Measurements from ENCODE around the gene MDFIC.

The MDFIC gene

GRCh38 chr7:114956702-114957101 is 34.8 kb downstream of the MDFIC start:
- no peak for DNase-seq

DNA sequence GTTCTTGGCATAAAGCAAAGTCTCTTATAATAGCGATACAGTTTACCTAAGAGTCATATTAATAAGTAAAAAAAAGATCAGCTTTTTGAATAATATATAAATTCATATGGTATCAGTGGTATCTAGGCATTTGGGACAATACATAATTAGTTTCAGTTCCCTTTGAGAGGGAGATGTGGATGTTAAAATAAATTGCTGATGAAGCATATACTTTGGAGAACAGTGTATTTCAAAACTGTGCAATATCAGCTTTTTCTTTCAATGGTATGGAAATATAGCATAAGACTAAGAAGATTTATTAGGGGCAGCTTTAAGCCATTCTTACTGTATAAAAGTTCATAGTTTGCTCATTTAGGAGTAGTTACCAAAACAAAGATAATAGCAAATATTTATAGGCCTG is 35.5 kb downstream of the MDFIC start:
- DNase-seq = no peak

GRCh38 chr7:114959931-114960330 is 38.0 kb downstream of the MDFIC start:
- no peak for DNase-seq

DNA sequence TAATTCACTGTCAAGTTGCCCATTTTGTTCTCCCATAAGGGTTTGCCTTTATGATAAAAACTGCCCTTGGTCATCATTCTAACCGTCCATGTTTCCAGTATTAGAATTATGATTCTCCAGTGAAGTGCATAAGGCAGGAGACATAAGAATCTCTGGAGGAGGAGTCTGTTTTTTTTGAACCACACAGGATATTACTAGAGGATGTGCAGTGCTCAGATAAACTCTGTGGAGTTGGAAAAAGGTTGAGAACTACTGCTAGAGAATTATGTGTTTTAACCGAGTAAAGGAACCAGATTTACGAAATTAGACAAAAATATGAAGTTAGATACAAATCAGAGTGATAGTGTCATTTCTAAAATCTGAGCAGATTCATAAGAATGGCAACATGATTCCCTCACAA is 40.5 kb downstream of the MDFIC start:
- DNase-seq = no peak

DNA sequence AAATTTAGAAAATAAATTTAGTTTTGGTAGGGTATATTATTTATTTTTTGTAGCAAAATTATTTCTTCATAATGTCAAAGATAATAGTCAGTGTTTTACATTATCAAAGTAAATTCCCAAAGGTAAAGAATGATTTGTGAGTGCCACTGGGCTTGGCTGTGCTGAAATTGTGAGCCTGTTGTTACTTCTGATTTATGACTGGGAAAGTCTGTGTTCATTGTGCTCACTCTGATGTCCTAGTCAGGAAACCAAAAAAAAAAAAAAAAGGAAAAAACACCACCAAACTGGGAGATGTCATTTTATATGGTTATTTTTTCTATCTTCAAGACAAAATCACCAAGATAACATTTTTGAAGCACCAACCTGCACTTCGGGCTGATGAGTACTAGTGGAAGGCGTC is 44.3 kb downstream of the MDFIC start:
- no peak for DNase-seq

- no peak for DNase-seq
Measured at GRCh38 chr7:114969096-114969495, 47.2 kb downstream of the MDFIC start.

DNA sequence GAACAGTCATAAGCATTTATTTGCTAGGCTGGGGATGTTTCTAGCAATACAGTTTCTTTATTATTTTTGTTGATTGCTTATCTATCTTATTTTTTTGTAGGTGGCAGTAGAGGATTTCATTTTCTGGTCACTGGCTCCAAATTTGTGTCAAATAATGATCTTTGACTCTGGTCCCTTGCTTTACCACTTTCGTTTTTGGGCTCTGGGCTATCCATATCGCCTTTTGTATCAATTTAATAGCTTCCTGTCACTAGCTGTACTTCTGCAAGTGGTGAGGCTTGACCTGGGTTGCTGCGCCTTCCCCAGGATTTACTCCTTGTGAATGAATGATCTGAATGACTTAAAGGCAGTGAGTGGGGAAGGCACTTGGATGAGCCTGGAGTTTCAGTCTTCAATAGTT is 48.4 kb downstream of the MDFIC start:
- DNase-seq = no peak

DNA sequence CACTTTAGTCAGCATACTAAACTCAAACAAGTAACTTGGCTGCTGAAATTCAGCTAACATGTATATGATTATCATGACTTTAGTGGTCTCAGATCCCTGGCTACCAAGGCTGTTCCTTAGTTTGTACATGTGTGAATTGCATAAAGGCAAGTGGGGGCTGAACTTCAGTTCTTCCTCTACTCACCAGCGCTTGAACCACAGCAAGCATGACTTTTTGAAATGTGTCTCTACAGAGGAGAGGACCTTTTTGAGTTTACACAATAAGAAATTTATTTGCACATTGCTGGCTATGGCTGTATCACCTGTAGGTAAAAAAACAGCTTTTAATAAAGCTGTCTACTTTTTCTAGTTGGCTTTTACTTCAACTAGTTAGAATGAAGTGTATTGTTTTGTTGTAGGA is 48.8 kb downstream of the MDFIC start:
- DNase-seq = no peak

DNA sequence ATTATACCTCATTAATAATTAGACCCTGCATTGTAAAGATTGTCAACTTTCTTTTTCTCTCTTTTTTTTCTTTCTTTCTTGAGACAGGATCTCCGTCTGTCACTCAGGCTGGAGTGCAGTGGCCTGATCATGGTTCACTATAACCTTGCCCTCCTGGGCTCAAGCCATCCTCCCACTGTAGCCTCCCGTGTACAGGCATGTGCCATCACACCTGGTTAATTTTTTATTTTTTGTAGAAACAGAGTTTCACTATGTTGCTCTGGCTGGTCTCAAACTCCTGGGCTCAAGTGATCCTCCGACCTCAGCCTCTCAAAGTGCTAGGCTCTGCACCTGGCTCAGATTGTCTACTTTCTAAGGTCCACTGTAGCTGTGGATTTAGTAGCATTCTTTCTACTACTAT is 50.7 kb downstream of the MDFIC start:
- no peak for DNase-seq

DNA sequence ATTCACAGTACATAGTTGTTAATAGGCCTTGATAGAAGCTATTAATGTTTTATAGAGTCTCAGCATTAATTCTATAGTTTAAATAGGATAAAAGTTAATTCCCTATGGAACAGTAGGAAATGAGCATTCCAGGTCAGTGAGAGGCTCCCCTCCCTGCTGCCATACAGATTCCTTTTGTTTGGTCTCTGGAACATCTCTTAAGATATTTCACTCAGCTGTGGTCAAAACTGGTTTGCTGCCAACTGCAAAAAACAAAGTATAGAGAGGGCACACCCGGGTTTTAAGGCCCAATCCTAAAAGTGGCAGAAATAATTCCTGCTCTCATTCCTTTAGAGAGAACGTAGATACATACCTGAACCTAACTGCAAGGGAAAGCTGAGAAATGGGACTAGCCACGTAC is 51.3 kb downstream of the MDFIC start:
- no peak for DNase-seq

DNA sequence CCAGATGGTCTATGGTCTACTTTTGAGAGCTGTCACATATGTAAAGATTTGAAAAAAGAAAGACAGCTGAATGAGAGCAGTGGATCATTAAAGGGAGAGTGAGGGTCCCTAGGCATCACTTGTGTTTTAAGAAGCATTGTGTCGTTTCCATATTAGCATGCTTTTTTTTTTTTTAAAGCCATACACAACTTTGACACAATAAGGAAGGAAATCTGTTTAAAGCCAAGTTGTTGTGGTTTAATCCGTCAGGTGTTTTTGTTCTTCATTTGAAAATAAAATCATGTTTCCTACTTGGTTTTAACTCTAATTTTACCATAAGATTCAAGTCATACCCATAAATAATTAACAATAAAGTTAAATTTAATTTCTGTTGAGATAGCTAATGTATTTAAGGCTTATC is 53.5 kb downstream of the MDFIC start:
- no peak for DNase-seq

DNA sequence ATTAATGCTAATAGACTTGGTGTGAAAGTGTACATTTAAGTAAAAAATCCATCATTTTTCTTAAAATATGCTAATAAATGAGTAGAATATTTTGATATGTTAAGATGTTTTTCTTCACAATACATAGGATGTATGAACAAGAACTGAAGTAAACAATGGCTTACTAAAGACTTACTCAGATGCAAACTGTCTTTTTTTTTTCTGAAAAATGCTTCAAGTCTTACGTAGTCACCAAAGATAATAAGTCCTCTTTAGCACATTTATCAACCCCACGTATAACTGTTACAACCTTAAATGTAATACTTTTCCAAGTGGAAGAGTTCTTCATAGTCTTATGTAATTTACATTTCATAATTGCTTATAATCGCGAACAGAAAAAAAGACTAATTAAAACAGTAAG is 54.8 kb downstream of the MDFIC start:
- no peak for DNase-seq

DNA sequence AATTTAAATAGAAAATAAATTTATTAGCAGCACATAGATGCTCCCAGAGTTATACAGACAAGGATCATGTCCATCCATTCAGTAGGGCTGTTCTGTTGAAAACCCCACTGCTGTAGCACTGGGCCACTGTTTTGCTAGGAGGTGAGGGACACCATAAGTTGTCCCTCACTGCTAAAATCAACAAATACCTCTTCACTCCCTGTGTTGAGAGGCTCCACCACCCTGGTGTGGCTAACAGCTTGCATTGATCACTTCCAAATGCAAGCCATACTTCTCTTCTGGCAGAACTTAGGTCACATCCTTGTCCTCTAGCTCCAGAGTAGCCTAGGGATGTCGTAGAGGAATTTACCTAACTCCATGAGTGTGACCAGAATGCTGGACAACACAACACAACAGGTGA is 55.4 kb downstream of the MDFIC start:
- no peak for DNase-seq

DNA sequence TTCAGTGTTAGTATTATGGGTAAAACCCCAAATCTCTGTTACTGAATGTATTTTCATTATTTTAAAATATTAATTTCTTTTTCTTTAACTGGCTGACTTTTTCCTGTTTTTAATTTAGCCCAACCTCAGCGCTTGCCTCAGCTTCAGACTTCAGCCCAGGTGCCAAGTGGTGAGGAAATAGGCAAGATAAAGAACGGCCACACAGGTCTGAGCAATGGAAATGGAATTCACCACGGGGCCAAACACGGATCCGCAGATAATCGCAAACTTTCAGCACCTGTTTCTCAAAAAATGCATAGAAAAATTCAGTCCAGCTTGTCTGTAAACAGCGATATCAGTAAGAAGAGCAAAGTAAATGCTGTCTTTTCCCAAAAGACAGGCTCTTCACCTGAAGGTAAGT is 57.5 kb downstream of the MDFIC start:
- DNase-seq = no peak

DNA sequence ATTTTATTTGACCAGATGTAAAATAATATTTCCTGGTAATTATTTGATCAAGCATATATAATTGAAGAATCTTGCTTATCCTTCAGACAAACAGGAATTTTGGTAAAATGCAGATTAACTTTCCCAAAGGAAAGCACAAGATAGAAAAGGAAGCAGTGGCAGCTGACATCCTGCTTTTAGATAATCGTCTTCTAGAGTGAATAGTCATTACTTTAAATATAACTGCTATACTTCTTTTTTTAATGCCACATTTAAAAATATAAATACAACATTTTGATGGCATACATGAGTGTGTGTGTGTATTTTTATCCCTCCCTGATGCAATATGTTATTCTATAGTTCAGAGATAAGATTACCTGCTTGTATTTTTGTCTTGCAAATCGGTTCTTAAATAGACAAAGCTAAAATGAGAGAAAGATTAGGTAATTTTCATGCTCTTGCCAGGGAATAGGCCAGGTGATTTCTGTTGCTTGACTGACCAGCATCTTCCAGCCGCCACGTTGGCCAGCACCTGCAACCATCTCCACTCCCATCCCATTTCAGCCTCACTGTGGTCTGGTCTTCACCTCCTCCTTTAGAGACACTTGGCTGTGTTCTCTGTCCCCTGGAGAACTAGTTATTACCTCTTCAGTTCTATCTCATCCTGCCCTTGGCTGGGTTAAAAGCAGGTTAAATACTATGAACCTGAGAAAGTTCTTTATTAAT is 58.1 kb downstream of the MDFIC start:
- no peak for DNase-seq

- DNase-seq = no peak
Measured at GRCh38 chr7:114981323-114981722, 59.4 kb downstream of the MDFIC start.

DNA sequence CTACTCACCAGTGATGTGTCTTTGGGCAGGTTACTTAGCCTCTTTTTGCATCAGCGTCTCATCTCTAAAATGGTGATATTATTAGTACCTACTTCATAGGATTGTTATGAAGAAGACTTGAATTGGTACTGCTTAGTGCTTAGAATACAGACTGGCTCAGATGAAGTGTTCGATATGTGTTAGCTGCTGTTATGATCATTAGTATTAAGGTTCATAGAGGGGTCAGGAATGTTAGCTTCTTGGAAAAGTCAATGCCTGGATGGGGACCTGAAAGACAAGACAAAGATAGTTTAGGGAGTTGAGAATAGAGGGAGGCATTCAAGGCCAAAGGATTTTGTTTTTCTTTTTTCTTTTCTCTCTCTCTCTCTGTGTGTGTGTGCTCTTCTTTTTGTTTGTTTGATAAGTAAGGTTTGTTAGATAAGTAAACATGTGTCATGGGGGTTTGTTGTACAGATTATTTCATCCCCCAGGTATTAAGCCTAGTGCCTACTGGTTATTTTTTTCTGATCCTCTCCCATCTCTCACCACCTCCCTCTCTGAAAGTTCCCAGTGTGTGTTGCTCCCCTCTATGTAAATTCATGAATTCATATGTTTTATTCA is 63.3 kb downstream of the MDFIC start:
- no peak for DNase-seq

DNA sequence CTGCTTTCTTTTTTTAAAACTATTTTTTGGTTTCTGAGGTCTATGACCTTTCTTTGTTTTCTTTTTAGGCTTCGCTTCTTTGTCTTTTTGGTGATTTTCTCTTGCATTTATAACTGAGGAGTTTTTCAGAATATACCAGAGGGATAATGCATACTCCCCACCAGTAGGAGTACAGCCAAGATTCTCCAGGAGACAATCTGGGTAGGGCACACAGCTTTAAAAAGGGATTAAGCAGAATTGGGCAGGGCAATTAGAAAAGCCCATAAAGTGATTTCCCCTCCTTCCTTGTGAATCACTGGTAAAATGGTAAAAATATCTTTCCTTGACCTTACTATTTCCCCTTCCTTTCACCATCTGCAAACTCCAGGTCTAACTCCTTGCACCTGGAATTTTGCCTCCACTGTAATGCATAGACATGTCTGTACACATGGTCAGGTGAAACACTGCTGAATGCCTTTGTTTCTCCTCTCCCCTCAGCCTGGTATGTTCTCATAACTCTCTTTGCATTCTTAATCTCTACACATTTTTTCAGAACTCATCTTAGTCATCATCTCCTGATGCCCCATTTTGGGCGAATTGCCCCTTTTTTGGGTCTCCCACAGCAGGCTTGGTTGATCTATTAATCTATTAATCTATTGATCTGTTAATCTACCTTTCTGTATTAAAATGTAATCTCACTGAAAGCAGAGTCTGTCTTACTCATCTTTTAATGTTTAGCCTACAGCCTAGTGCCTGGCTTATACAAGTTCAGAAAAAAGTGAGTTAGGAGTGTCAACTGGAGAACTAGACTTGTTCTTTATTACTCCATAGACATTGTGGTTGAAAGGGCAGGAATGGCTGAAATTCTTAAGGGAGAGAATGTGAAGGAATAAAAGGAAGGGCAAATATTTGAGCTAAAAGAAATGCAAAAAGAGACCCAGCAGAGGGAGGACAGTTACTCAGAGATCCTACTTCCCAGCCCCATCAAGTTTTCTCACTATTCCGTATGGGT is 64.6 kb downstream of the MDFIC start:
- DNase-seq = no peak

GRCh38 chr7:114988026-114988425 is 66.1 kb downstream of the MDFIC start:
- no peak for DNase-seq

DNA sequence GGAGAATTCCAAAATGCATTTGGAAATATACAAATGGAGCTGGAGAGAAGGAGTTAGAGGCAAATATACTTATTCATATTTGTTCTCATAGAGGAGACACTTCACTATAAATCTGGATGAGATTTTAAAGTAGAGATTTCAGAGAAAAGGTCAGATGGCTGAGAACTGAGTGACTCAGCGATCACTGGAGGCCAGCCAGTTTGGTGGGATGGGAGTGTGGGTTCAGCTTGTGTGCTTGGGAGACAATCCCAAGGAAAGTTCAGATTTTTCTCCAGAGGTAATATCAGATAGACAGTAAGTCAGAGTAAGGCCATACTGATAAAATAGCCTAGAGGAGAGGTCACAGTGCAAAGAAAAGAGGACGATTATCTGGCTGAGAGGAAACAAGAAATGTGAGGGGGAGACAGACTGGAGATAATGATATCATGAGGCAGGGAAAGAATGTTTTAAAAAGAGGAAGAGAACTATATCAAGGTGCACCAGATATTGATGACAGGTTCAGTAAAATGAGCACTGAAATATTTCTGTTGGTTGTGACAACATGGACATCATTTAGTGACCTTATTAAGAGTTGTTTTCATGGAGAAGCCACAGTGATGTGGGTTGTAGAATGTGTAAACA is 67.0 kb downstream of the MDFIC start:
- no peak for DNase-seq

DNA sequence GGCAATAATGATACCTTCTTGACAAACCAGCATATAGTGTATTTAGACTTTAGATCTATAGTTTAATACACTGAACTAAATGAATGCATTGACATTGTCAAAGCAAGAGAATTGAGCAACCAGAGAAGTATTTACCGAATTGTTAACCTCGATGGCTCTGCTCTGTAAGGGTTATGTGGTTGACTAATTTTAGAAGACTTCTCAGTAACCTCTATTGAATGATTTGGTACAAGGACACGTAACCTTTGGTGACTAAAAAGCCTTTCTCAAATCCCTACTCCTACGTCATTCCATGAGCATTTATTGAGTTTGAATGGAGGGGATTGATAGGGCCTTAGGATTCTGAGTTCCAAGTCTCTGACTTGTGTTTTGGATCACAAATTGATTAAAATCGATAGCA is 67.6 kb downstream of the MDFIC start:
- no peak for DNase-seq

DNA sequence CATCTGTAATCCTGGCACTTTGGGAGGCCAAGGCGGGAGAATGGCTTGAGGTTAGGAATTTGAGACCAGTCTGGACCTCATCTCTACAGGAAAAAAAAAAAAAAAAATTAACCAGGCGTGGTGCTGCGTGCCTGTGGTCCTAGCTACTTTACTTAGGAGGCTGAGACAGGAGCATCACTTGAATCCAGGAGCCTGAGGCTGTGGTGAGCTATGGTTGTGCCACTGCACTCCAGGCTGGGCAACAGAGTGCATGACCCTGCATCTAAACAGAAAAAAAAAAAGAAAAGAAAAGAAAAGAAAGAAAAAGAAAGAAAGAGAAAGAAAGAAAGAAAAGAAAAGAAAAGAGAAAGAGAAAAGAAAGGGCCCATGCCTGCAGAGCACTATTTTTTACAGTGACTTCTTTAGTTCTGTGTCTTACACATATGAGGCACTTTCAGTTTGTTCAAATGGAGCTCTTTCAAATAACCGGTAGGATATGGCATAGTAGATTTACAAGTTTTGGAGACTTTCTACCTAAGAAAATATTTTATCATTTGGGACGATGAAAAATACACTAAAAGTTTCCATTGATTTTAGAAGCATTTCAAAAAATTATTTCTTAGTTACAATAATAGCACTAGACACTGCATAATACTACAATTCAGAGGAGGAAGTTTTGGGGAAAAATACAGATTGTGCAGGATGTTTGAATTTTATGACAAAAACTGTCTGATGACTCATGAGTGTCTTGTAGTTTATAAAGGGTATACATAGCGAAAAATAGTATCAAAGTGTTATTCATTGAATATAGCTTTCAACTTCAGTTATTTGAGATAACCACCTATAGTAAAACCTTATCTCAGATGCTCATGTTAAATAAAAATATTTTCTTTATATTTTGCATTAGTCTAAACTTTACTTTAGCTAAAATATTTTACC is 75.9 kb downstream of the MDFIC start:
- DNase-seq = no peak
